Panc1 (cell line): ENCODE results near the gene DUSP19. TPM values are rescaled to one million over a fixed set of nuclear protein-coding genes. Genes with fewer than 3 reads are reported as not detected.

Experiments
- ATAC-seq: fragments of 200-7000 bp; cut with Tn5 transposase; 2 replicates; pipeline ENCODE4 v1.9.1; 2020; ENCODE audit warnings: mild to moderate bottlenecking, moderate library complexity
- BruUV-seq: library from RNA; stranded (reverse); fragments of 400-500 nt; replicated peaks from 2 replicates; lab custom pipeline; 2021; lab: Mats Ljungman, UMichigan
- CTCF ChIA-PET: fragments of 300-600 bp; sonication (Branson Sonifier 250); formaldehyde crosslinking; loops from one replicate; lab custom pipeline; 2022; ENCODE audit warnings: antibody characterized with exemption; lab: Charles Lee
- POLR2A ChIA-PET: fragments of 300-600 bp; sonication (Branson Sonifier 250); formaldehyde crosslinking; loops from one replicate; lab custom pipeline; 2022; ENCODE audit warnings: antibody characterized with exemption; lab: Charles Lee
- DNase-seq: peaks from one replicate; pipeline ENCODE4 v3.0.0-alpha.2; 2010; ENCODE audit warnings: low read depth, low spot score
- H3K27ac ChIP-seq: 2 replicates; pipeline ENCODE4 v1.5.1; 2011; ENCODE audit warnings: mild to moderate bottlenecking, low read length, inconsistent platforms
- H3K27me3 ChIP-seq: fragments of 200-500 bp; sonication (Bioruptor generic); 2 replicates; pipeline ENCODE4 v1.6.0; 2014; ENCODE audit warnings: low read length, inconsistent platforms; ENCODE audit not compliant: control insufficient read depth, insufficient read depth
- H3K36me3 ChIP-seq: fragments of 200-500 bp; sonication (Bioruptor generic); 2 replicates; pipeline ENCODE4 v1.5.1; 2014; ENCODE audit warnings: inconsistent platforms, mild to moderate bottlenecking, low read length, moderate library complexity; ENCODE audit not compliant: control insufficient read depth, insufficient read depth
- H3K4me1 ChIP-seq: 2 replicates; pipeline ENCODE4 v1.5.1; 2011; ENCODE audit warnings: inconsistent platforms, mild to moderate bottlenecking, low read length, moderate library complexity; ENCODE audit not compliant: control insufficient read depth, insufficient read depth
- H3K4me3 ChIP-seq, 2 experiments: 2 replicates each; pipeline ENCODE4 v1.5.1; 2011 to 2012; ENCODE audit warnings: low read depth in 2 of 2, low read length in 2 of 2, mild to moderate bottlenecking in 2 of 2, inconsistent platforms in 1 of 2, moderate library complexity in 1 of 2
- H3K9me3 ChIP-seq: fragments of 200-500 bp; sonication (Bioruptor generic); 2 replicates; pipeline ENCODE4 v1.5.1; 2014; ENCODE audit warnings: low read depth, mild to moderate bottlenecking, inconsistent platforms, low read length, moderate library complexity; ENCODE audit not compliant: control insufficient read depth, insufficient read depth
- POLR2AphosphoS5 ChIP-seq: IDR thresholded peaks from 2 replicates; pipeline ENCODE4 v1.6.1; 2012; ENCODE audit warnings: mild to moderate bottlenecking, low read depth, low read length, moderate library complexity
- SIN3A ChIP-seq: IDR thresholded peaks from 2 replicates; pipeline ENCODE4 v1.6.1; 2012; ENCODE audit warnings: low read depth, mild to moderate bottlenecking, low read length, moderate library complexity, borderline replicate concordance; ENCODE audit not compliant: insufficient read depth
- TCF7L2 ChIP-seq: IDR thresholded peaks from 2 replicates; pipeline ENCODE4 v1.6.1; 2011; ENCODE audit warnings: mild to moderate bottlenecking, low read depth, low read length, inconsistent platforms
- in situ Hi-C: cut with HindIII; loops from 2 replicates; pipeline ENCODE4 v1.10.0; 2016; ENCODE audit warnings: low sequenced_read_pairs, low pct_unique_long_range_greater_than_20kb
- intact Hi-C: fragments of 100-400 bp; cut with micrococcal nuclease; formaldehyde crosslinking; loops from one replicate; pipeline ENCODE4 v1.10.0; 2022; ENCODE audit not compliant: unreplicated experiment
- total RNA-seq: library from RNA; stranded (reverse); gene quantifications from one replicate; pipeline ENCODE4 v1.2.1, GENCODE V29; 2021; ENCODE audit not compliant: unreplicated experiment
- TF ChIP-seq, protein P1 (sequence below): fragments of 450-650 bp; IDR thresholded peaks from 2 replicates; pipeline ENCODE4 v1.5.1; 2017; ENCODE audit warnings: mild to moderate bottlenecking
- TF ChIP-seq, protein P2 (sequence below), 2 experiments: IDR thresholded peaks; 2 replicates each; pipeline ENCODE4 v1.6.1; 2011 to 2012; ENCODE audit warnings: low read depth in 2 of 2, control low read depth in 1 of 2, low read length in 1 of 2, mild to moderate bottlenecking in 1 of 2, moderate library complexity in 1 of 2; ENCODE audit not compliant: insufficient read depth in 1 of 2

Gene DUSP19
- total RNA-seq, 1 experiment from 2014 or later: 1.3 TPM

DNA sequence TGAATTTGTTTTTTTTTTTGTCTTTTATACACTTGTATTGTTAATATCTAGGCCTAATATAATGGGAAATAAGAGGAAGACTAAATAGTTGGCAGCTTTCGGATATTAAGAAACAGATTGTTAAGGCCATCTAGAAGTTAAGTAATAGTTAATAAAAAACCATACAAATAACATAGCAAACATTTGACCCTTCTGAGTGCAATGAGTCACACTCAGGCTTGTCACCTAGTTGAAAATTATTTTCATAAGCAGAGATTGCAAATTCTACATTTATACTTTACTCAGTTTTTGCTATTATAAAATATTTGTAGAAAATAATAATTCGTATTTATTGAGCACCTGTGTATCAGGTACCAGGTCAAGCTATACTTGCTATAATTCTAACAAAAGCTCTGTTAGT is 48.1 kb downstream of the DUSP19 start:
- ATAC-seq (no peak), DNase-seq (no peak)
- TF ChIP-seq, protein P1, sequence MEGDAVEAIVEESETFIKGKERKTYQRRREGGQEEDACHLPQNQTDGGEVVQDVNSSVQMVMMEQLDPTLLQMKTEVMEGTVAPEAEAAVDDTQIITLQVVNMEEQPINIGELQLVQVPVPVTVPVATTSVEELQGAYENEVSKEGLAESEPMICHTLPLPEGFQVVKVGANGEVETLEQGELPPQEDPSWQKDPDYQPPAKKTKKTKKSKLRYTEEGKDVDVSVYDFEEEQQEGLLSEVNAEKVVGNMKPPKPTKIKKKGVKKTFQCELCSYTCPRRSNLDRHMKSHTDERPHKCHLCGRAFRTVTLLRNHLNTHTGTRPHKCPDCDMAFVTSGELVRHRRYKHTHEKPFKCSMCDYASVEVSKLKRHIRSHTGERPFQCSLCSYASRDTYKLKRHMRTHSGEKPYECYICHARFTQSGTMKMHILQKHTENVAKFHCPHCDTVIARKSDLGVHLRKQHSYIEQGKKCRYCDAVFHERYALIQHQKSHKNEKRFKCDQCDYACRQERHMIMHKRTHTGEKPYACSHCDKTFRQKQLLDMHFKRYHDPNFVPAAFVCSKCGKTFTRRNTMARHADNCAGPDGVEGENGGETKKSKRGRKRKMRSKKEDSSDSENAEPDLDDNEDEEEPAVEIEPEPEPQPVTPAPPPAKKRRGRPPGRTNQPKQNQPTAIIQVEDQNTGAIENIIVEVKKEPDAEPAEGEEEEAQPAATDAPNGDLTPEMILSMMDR: no peak
- TF ChIP-seq TCF7L2: no peak
- TF ChIP-seq, protein P2, sequence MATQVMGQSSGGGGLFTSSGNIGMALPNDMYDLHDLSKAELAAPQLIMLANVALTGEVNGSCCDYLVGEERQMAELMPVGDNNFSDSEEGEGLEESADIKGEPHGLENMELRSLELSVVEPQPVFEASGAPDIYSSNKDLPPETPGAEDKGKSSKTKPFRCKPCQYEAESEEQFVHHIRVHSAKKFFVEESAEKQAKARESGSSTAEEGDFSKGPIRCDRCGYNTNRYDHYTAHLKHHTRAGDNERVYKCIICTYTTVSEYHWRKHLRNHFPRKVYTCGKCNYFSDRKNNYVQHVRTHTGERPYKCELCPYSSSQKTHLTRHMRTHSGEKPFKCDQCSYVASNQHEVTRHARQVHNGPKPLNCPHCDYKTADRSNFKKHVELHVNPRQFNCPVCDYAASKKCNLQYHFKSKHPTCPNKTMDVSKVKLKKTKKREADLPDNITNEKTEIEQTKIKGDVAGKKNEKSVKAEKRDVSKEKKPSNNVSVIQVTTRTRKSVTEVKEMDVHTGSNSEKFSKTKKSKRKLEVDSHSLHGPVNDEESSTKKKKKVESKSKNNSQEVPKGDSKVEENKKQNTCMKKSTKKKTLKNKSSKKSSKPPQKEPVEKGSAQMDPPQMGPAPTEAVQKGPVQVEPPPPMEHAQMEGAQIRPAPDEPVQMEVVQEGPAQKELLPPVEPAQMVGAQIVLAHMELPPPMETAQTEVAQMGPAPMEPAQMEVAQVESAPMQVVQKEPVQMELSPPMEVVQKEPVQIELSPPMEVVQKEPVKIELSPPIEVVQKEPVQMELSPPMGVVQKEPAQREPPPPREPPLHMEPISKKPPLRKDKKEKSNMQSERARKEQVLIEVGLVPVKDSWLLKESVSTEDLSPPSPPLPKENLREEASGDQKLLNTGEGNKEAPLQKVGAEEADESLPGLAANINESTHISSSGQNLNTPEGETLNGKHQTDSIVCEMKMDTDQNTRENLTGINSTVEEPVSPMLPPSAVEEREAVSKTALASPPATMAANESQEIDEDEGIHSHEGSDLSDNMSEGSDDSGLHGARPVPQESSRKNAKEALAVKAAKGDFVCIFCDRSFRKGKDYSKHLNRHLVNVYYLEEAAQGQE (IDR thresholded peaks at IDR 0.05; ENCODE audit: insufficient read depth in 1 of 2, low read depth in 2 of 2, low read length in 1 of 2): no peak
- TF ChIP-seq POLR2AphosphoS5: no peak
- TF ChIP-seq SIN3A: no peak
- intact Hi-C loops (no loop called here), in situ Hi-C loops (no loop called here)
- peaks cover 23% of the 10 kb centered on the region for H3K36me3 ChIP-seq
- H3K9me3 ChIP-seq: no peaks in the 10 kb centered on the region
- peak overlapping the region in 1 of 2 experiments; percentile 92; a peak in 2 of 4 replicates for H3K4me3 ChIP-seq
- BruUV-seq: no TSS peak
- no peak overlapping the region; the same call in 1 of the 2 replicates for H3K27ac ChIP-seq
- ChIA-PET POLR2A (no interaction called here), CTCF (no interaction called here)
- no peaks in the 10 kb centered on the region for H3K27me3 ChIP-seq
- H3K4me1 ChIP-seq: peaks cover 11% of the 10 kb centered on the region; the same call in 1 of the 2 replicates

DNA sequence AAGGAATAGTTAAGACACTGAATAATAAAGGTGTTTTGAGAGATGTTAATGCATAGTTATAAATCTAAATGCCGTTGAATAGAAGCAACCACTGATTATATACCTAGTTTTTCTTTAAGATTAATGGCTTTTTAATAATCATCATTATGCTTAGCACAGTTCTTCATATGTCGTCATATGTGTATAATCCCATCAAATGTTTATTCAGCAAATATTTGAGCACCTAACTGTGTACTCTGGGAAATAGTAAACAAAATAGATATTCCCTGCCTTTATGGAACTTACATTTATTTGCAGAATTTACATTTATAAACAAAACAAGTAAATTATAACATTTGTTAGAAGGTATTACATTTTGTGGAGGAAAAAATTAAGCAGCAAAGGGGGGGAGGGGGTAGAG is 55.5 kb downstream of the DUSP19 start:
- TF ChIP-seq, protein P2 (IDR thresholded peaks at IDR 0.05; ENCODE audit: insufficient read depth in 1 of 2, low read depth in 2 of 2, low read length in 1 of 2): no peak
- TF ChIP-seq, protein P1: no peak
- TF ChIP-seq POLR2AphosphoS5 (no peak), TCF7L2 (no peak), SIN3A (no peak)
- DNase-seq (no peak), ATAC-seq (no peak)
- in situ Hi-C loops: no loop called here
- Histone ChIP-seq H3K4me1 (no peaks in the 10 kb centered on the region), H3K27me3 (no peaks in the 10 kb centered on the region), H3K4me3 (no peak overlapping the region), H3K36me3 (peaks cover 27% of the 10 kb centered on the region; the same call in 1 of the 2 replicates), H3K9me3 (no peaks in the 10 kb centered on the region), H3K27ac (no peak overlapping the region)
- intact Hi-C loops: no loop called here
- ChIA-PET CTCF (no interaction called here), POLR2A (no interaction called here)
- TSS peak; percentile 25 for BruUV-seq
